ENCODE measurements around the gene ZKSCAN2. TPM values are rescaled to one million over a fixed set of nuclear protein-coding genes. Genes with fewer than 3 reads are reported as not detected.

ZKSCAN2 gene
- total and polyA plus RNA-seq, 2 experiments from 2014 or later: 1.2 to 2.3 TPM

DNA sequence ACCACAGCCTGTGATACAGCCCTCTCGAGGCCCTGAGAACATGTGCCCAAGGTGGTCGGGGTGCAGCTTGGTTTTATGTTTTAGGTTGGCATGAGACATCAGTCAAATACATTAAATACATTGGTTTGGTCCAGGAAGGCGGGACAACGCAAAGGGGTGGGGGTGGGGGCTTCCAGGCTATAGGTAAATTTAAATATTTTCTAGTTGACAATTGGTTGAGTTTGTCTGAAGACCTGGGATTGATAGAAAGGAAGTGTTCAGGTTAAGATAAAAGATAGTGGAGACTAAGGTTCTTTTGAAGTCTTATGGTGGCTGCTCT, 1.2 kb upstream of the ZKSCAN2 start:
- in situ Hi-C loops (cut with MboI): loop anchor here (25.0 kb wide), 1 partner anchor 1853 kb away; no protein-coding TSS in a partner anchor
- Histone ChIP-seq H3K9me2 (ENCODE audit: insufficient read depth) (no peaks in the 10 kb centered on the region), H3K9ac (peak overlapping the region; percentile 94), H3K27ac (no peak overlapping the region), H3K4me1 (ENCODE audit: insufficient read depth) (peaks cover 22% of the 10 kb centered on the region), H2AFZ (peak overlapping the region; percentile 92), H3K27me3 (replicated peaks; ENCODE audit: insufficient read depth) (no peaks in the 10 kb centered on the region), H3F3A (ENCODE audit: insufficient read depth) (peaks cover 20% of the 10 kb centered on the region; the same call in 1 of the 2 replicates), H3K9me3 (ENCODE audit: low read depth) (no peaks in the 10 kb centered on the region), H3K4me3 (peak overlapping the region; percentile 83), H4K20me1 (ENCODE audit: insufficient read depth) (no peaks in the 10 kb centered on the region; the same call in 1 of the 2 replicates), H3K36me3 (ENCODE audit: low read depth) (no peaks in the 10 kb centered on the region), H3K4me2 (ENCODE audit: unreplicated experiment) (peak overlapping the region; percentile 94), H3K79me2 (ENCODE audit: insufficient read depth) (peaks cover 73% of the 10 kb centered on the region)
- no peak for TF ChIP-seq EZH2 (IDR thresholded peaks at IDR 0.05; ENCODE audit: insufficient read depth, poor library complexity, severe bottlenecking)
- no peak for TF ChIP-seq EZH2phosphoT487 (IDR thresholded peaks at IDR 0.05; ENCODE audit: insufficient read depth, low read depth)
- WGBS, 2 experiments (ENCODE audit: low coverage in 1 of 2, low lambda C conversion rate in 2 of 2, missing lambda C conversion rate in 2 of 2): 39 to 46% methylated on average over 4 of the region's 4 CpGs
- no peak for DNase-seq

DNA sequence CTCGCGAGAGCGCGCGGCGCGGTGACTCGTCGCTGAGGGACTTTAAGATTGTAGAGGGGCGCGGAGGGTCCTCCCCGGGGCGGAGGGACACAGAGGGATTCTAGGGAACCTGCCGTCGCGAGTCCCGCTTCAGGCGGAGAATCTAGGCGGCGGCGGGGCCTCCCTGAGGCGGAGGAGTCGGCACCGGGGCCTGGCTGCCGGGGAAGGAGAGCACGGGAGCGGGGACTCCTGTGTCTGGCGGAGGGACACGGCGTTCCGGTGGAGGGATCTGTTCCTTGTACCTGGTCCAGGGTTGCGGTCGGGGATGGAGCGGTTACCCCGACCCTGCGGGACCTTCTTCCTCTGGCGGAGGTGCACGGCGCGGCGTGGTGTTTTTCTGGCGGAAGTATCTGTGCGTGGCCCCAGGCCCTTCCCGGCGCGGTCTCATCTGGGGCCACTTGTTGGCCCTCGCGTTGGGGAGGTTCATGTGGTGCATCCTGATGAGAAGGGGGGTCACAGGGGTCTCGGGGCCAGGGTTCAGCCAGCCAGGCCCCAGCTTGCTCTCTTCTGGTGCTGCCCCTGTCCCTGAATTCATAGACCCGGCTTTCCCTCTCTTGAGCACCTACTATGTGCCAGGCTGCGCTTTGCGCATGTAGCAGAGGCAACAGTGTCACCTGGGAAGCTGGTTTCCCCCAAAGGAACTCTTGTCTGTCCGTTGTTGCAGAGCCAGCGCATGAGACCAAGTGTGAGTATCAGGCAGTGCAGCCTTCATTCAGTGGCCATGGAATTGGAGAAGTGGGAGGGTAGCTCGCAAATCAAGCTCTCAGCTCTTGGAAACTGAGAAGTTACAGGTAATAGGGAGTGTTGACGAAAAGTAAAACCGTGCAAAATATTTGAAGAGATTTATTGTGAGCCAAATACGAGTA, 563 bp upstream of the ZKSCAN2 start:
- in situ Hi-C loops (cut with MboI): loop anchor here (25.0 kb wide), 1 partner anchor 1854 kb away; no protein-coding TSS in a partner anchor

DNA sequence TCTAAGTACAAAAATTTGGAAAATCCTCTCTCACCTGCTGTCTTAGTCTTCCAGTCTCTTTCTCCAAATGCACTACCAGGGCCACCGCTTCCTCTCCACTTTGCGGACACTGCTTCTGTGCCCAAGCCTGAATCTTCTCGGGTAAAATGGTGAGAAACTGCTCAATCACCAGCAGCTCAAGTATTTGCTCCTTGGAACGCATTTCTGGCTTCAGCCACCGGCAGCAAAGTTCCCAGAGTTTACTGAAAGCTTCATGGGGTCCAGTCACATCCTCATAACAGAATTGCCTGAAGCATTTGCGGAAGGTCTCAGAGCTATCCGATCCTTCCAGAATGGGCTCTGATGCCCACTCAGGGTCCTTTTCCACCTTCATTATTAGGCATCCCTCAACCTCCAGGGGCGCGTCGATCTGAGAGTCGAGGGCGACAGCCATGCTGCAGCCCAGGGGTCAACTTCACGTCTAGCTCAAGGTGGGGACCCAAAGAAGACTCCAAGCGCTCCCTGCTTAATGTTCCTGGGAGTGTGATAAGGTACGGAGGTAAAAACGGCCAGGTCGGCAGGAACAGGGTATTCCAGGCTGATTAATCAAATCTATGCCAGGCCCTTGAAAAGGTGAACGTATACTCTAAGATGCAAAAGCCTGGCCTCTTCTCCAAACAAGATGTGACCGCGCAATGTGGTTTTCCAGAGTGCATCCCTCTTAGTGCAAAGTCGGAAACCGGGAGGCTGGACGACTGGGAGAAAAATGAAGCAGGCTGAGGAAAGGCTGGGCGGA, 763 bp downstream of the ZKSCAN2 start:
- DNase-seq: peak; percentile 46
- Histone ChIP-seq H3K79me2 (ENCODE audit: insufficient read depth) (peaks cover 56% of the 10 kb centered on the region), H3K4me3 (peak overlapping the region; percentile 83), H3K4me2 (ENCODE audit: unreplicated experiment) (peak overlapping the region; percentile 96), H4K20me1 (ENCODE audit: insufficient read depth) (no peaks in the 10 kb centered on the region; the same call in 1 of the 2 replicates), H3K9me2 (ENCODE audit: insufficient read depth) (no peaks in the 10 kb centered on the region), H3K27me3 (replicated peaks; ENCODE audit: insufficient read depth) (no peaks in the 10 kb centered on the region), H3K36me3 (ENCODE audit: low read depth) (0 out of 2 replicates have a peak, but pooled peaks cover 2% of the 10 kb centered on the region), H3K9ac (peak overlapping the region; percentile 94), H2AFZ (peak overlapping the region; percentile 92), H3K9me3 (ENCODE audit: low read depth) (no peaks in the 10 kb centered on the region), H3F3A (ENCODE audit: insufficient read depth) (peaks cover 20% of the 10 kb centered on the region; the same call in 1 of the 2 replicates), H3K4me1 (ENCODE audit: insufficient read depth) (peaks cover 22% of the 10 kb centered on the region), H3K27ac (peak overlapping the region; percentile 84)
- WGBS, 2 experiments (ENCODE audit: low coverage in 1 of 2, low lambda C conversion rate in 2 of 2, missing lambda C conversion rate in 2 of 2): 1 to 2% methylated on average over 24 of the region's 24 CpGs
- in situ Hi-C loops (cut with MboI): loop anchor here (25.0 kb wide), 1 partner anchor 1855 kb away; no protein-coding TSS in a partner anchor
- TF ChIP-seq EZH2phosphoT487 (IDR thresholded peaks at IDR 0.05; ENCODE audit: insufficient read depth, low read depth) (no peak), EZH2 (IDR thresholded peaks at IDR 0.05; ENCODE audit: insufficient read depth, poor library complexity, severe bottlenecking) (no peak)

More for the DNA sequence above, 563 bp upstream of the ZKSCAN2 start:
- WGBS, 2 experiments (ENCODE audit: low coverage in 1 of 2, low lambda C conversion rate in 2 of 2, missing lambda C conversion rate in 2 of 2): 6 to 9% methylated on average over 33 to 41 of the region's 58 CpGs
- peak; percentile 80 for DNase-seq
- TF ChIP-seq EZH2phosphoT487 (IDR thresholded peaks at IDR 0.05; ENCODE audit: insufficient read depth, low read depth) (no peak), EZH2 (IDR thresholded peaks at IDR 0.05; ENCODE audit: insufficient read depth, poor library complexity, severe bottlenecking) (no peak)
- H4K20me1 ChIP-seq (ENCODE audit: insufficient read depth): no peaks in the 10 kb centered on the region; the same call in 1 of the 2 replicates
- peak overlapping the region; percentile 84 for H3K27ac ChIP-seq
- no peaks in the 10 kb centered on the region for H3K36me3 ChIP-seq (ENCODE audit: low read depth)
- peak overlapping the region; percentile 94 for H3K4me2 ChIP-seq (ENCODE audit: unreplicated experiment)
- H3F3A ChIP-seq (ENCODE audit: insufficient read depth): peaks cover 20% of the 10 kb centered on the region; the same call in 1 of the 2 replicates
- H3K9ac ChIP-seq: peak overlapping the region; percentile 94
- H3K4me3 ChIP-seq: peak overlapping the region; percentile 83
- no peaks in the 10 kb centered on the region for H3K27me3 ChIP-seq (replicated peaks; ENCODE audit: insufficient read depth)
- peak overlapping the region; percentile 92 for H2AFZ ChIP-seq
- H3K9me2 ChIP-seq (ENCODE audit: insufficient read depth): no peaks in the 10 kb centered on the region
- H3K9me3 ChIP-seq (ENCODE audit: low read depth): no peaks in the 10 kb centered on the region
- H3K79me2 ChIP-seq (ENCODE audit: insufficient read depth): peaks cover 68% of the 10 kb centered on the region
- peaks cover 22% of the 10 kb centered on the region for H3K4me1 ChIP-seq (ENCODE audit: insufficient read depth)

DNA sequence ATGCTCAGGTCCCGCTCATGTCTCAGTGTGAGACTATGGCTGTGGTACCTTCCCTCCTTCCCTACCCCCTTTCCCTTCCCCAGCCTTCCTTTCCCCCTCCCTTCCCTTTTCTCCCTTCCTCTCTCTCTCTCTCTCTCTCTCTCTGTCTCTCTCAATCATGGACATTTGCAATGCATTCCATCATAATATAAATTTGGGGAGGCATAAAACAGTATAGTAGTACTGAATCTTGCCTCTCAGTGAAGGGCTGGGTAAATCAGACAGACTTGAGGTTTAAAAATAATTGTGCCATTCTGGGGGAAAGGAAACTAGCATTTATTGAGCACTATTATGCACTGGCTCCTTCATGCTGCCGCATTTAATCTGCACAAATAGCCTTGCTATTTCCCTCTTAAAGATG, 4.3 kb downstream of the ZKSCAN2 start:
- WGBS, 2 experiments (ENCODE audit: low coverage in 1 of 2, low lambda C conversion rate in 2 of 2, missing lambda C conversion rate in 2 of 2): 96 to 98% methylated on average over 2 of the region's 2 CpGs
- peaks cover 12% of the 10 kb centered on the region; the same call in 1 of the 2 replicates for H3K4me1 ChIP-seq (ENCODE audit: insufficient read depth)
- in situ Hi-C loops (cut with MboI): loop anchor here (25.0 kb wide), 1 partner anchor 1859 kb away; no protein-coding TSS in a partner anchor
- H4K20me1 ChIP-seq (ENCODE audit: insufficient read depth): no peaks in the 10 kb centered on the region
- no peaks in the 10 kb centered on the region for H3K27me3 ChIP-seq (replicated peaks; ENCODE audit: insufficient read depth)
- 0 out of 2 replicates have a peak, but pooled peaks cover 3% of the 10 kb centered on the region for H3K36me3 ChIP-seq (ENCODE audit: low read depth)
- H3K9me3 ChIP-seq (ENCODE audit: low read depth): no peaks in the 10 kb centered on the region
- no peak overlapping the region for H3K9ac ChIP-seq
- no peak overlapping the region for H3K4me2 ChIP-seq (ENCODE audit: unreplicated experiment)
- H3F3A ChIP-seq (ENCODE audit: insufficient read depth): peaks cover 10% of the 10 kb centered on the region; the same call in 1 of the 2 replicates
- no peak overlapping the region for H3K4me3 ChIP-seq
- H3K9me2 ChIP-seq (ENCODE audit: insufficient read depth): no peaks in the 10 kb centered on the region
- no peak for DNase-seq
- H3K27ac ChIP-seq: no peak overlapping the region
- TF ChIP-seq EZH2 (IDR thresholded peaks at IDR 0.05; ENCODE audit: insufficient read depth, poor library complexity, severe bottlenecking) (no peak), EZH2phosphoT487 (IDR thresholded peaks at IDR 0.05; ENCODE audit: insufficient read depth, low read depth) (no peak)
- peaks cover 21% of the 10 kb centered on the region for H3K79me2 ChIP-seq (ENCODE audit: insufficient read depth)
- H2AFZ ChIP-seq: no peak overlapping the region

All from GM23248 (cell line).